GM12878 (cell line): ENCODE results near the gene SYS1. TPM values are rescaled to one million over a fixed set of nuclear protein-coding genes. Genes with fewer than 3 reads are reported as not detected.

Experiments used
- ATAC-seq: fragments of 200-7000 bp; cut with Tn5 transposase; 3 replicates; pipeline ENCODE4 v1.9.1; 2020; ENCODE audit warnings: mild to moderate bottlenecking, moderate library complexity
- BruUV-seq: library from RNA; stranded (reverse); fragments of 400-500 nt; replicated peaks from 2 replicates; lab custom pipeline; 2021; lab: Mats Ljungman, UMichigan
- CTCF ChIA-PET: fragments of 300-600 bp; sonication (Branson Sonifier 250); formaldehyde crosslinking; extraction: SDS; loops from one replicate; lab custom pipeline; 2021; ENCODE audit warnings: inconsistent platforms; lab: Yijun Ruan, JAX
- POLR2A ChIA-PET: fragments of 350-600 bp; formaldehyde crosslinking; extraction: SDS; loops from one replicate; lab custom pipeline; 2021; ENCODE audit warnings: inconsistent platforms; lab: Charles Lee
- RAD21 ChIA-PET: fragments of 300-600 bp; sonication (Branson Sonifier 250); formaldehyde crosslinking; loops from one replicate; lab custom pipeline; 2023; ENCODE audit warnings: antibody characterized with exemption; ENCODE audit not compliant: unreplicated experiment; lab: Charles Lee
- SMC1A ChIA-PET: fragments of 300-600 bp; sonication (Branson Sonifier 250); formaldehyde crosslinking; loops from one replicate; lab custom pipeline; 2023; ENCODE audit not compliant: unreplicated experiment, uncharacterized antibody; lab: Charles Lee
- DNase-seq: peaks from one replicate; pipeline ENCODE4 v3.0.0-alpha.2; 2011; ENCODE audit warnings: low read depth, low spot score
- FAIRE-seq: peaks from 3 replicates; lab custom pipeline; 2011; peaks lifted over from hg19 to GRCh38; lab: Jason Lieb, UNC
- H2AFZ ChIP-seq: 2 replicates; pipeline ENCODE4 v1.6.0; 2011; ENCODE audit warnings: low read depth, low read length, control low read depth; ENCODE audit not compliant: control insufficient read depth
- H3K27ac ChIP-seq: 2 replicates; pipeline ENCODE4 v1.5.1; 2011; ENCODE audit warnings: control low read depth; ENCODE audit not compliant: control insufficient read depth, insufficient read depth
- H3K27me3 ChIP-seq, 2 experiments: replicated peaks in 1 of 2; 2 replicates each; pipeline versions ENCODE4 v1.6.0 to v1.6.1; 2011; ENCODE audit warnings: low read length in 1 of 2; ENCODE audit not compliant: control insufficient read depth in 2 of 2, insufficient read depth in 2 of 2
- H3K36me3 ChIP-seq, 2 experiments: 2 replicates each; pipeline ENCODE4 v1.5.1; 2011; ENCODE audit warnings: low read length in 1 of 2; ENCODE audit not compliant: control insufficient read depth in 2 of 2, insufficient read depth in 2 of 2
- H3K4me1 ChIP-seq: 2 replicates; pipeline ENCODE4 v1.6.1; 2011; ENCODE audit warnings: mild to moderate bottlenecking, low read length, moderate library complexity, mixed read lengths; ENCODE audit not compliant: control insufficient read depth, insufficient read depth
- H3K4me2 ChIP-seq: 2 replicates; pipeline ENCODE4 v1.6.0; 2011; ENCODE audit warnings: control low read depth; ENCODE audit not compliant: control insufficient read depth, insufficient read depth
- H3K4me3 ChIP-seq: fragments of 200-600 bp; sonication (generic); 2 replicates; pipeline ENCODE4 v1.5.1; 2016
- H3K79me2 ChIP-seq: 2 replicates; pipeline ENCODE4 v1.6.0; 2011; ENCODE audit warnings: low read length; ENCODE audit not compliant: control insufficient read depth, insufficient read depth
- H3K9ac ChIP-seq: 2 replicates; pipeline ENCODE4 v1.8.0; 2011; ENCODE audit warnings: low read length, control low read depth, mixed read lengths; ENCODE audit not compliant: control insufficient read depth, insufficient read depth
- H3K9me3 ChIP-seq: replicated peaks from 3 replicates; pipeline ENCODE4 v1.5.1; 2011; ENCODE audit warnings: mild to moderate bottlenecking, low read length; ENCODE audit not compliant: control insufficient read depth, insufficient read depth
- H4K20me1 ChIP-seq: 2 replicates; pipeline ENCODE4 v1.6.0; 2011; ENCODE audit not compliant: control insufficient read depth, insufficient read depth
- ASH2L ChIP-seq: fragments of 300-600, 200-600 bp; sonication (generic); IDR thresholded peaks from 2 replicates; pipeline ENCODE4 v1.6.1; 2017; ENCODE audit warnings: low read depth, mild to moderate bottlenecking, borderline replicate concordance
- CBFB ChIP-seq: IDR thresholded peaks from 2 replicates; pipeline ENCODE4 v1.6.1; 2016; ENCODE audit warnings: antibody characterized with exemption, low read depth
- CHD1 ChIP-seq: IDR thresholded peaks from 2 replicates; pipeline ENCODE4 v1.6.1; 2012; ENCODE audit warnings: low read depth, low read length, improper control_type of control experiment
- HDAC2 ChIP-seq: fragments of 200-600 bp; sonication (generic); IDR thresholded peaks from 2 replicates; pipeline ENCODE4 v1.6.1; 2017
- IKZF2 ChIP-seq, 2 experiments: fragments of 450-650 bp; IDR thresholded peaks; 2 replicates each; pipeline ENCODE4 v1.6.1; 2017; ENCODE audit warnings: mild to moderate bottlenecking in 2 of 2, moderate library complexity in 2 of 2
- JUNB ChIP-seq: IDR thresholded peaks from 2 replicates; pipeline ENCODE4 v1.6.1; 2016; ENCODE audit warnings: antibody characterized with exemption, mild to moderate bottlenecking
- MYB ChIP-seq: fragments of 150-350 bp; IDR thresholded peaks from 2 replicates; pipeline ENCODE4 v1.6.1; 2014; ENCODE audit warnings: mild to moderate bottlenecking, low read depth, low read length, borderline replicate concordance
- NFYB ChIP-seq: IDR thresholded peaks from 2 replicates; pipeline ENCODE4 v1.6.1; 2011; ENCODE audit warnings: low read depth, mild to moderate bottlenecking, low read length, improper control_type of control experiment, moderate library complexity; ENCODE audit not compliant: insufficient read depth
- SMAD1 ChIP-seq: fragments of 450-650 bp; IDR thresholded peaks from 2 replicates; pipeline ENCODE4 v1.6.1; 2018; ENCODE audit warnings: mild to moderate bottlenecking, low read depth; ENCODE audit not compliant: partially characterized antibody
- TCF3 ChIP-seq: IDR thresholded peaks from 2 replicates; pipeline ENCODE4 v1.6.1; 2012; ENCODE audit warnings: low read depth, mild to moderate bottlenecking, low read length, borderline replicate concordance; ENCODE audit not compliant: insufficient read depth
- YBX1 ChIP-seq: fragments of 450-650 bp; IDR thresholded peaks from 2 replicates; pipeline ENCODE4 v1.6.1; 2016; ENCODE audit warnings: antibody characterized with exemption
- WGBS: methylation state at CpG from one replicate; pipeline ENCODE4 v1.1.6; 2016; ENCODE audit warnings: low lambda C conversion rate; ENCODE audit not compliant: insufficient replicate concordance, insufficient coverage; ENCODE audit errors: missing lambda C conversion rate; 5-methylcytosine and 5-hydroxymethylcytosine counted together
- in situ Hi-C: fragments of 300-500 bp; cut with MboI; formaldehyde crosslinking; loops from 9 replicates; pipeline ENCODE4 v1.14.3; 2018; ENCODE audit warnings: mixed read lengths
- intact Hi-C: fragments of 100-400 bp; cut with micrococcal nuclease; formaldehyde crosslinking; loops from one replicate; pipeline ENCODE4 v1.14.2; 2022; ENCODE audit not compliant: unreplicated experiment
- polyA plus RNA-seq, 11 experiments: library from polyadenylated mRNA; depleted of rRNA in 4 of 11; unstranded in 6 of 11; stranded (reverse) in 5 of 11; fragments of >200 nt; fragmentation: Nextera tagmentation in 4 of 11; fragmentation: Illumina TruSeq in 1 of 11; extraction: Ambion mirVana in 4 of 11; extraction: Trizol in 1 of 11; gene quantifications; 1 replicate in 1 of 11; 2 replicates in 10 of 11; pipeline versions ENCODE4 v1.2.1 to v1.2.3, GENCODE V29; 2011 to 2016; ENCODE audit warnings: inconsistent platforms in 2 of 11, missing spikeins in 2 of 11, low read depth in 1 of 11
- total RNA-seq, 4 experiments: library from RNA; depleted of rRNA in 3 of 4; stranded (reverse); fragments of >200 nt in 3 of 4; fragmentation: Illumina TruSeq in 1 of 4; extraction: Trizol in 1 of 4; gene quantifications; 2 replicates each; pipeline versions ENCODE4 v1.2.1 to v1.2.3, GENCODE V29; 2013 to 2021
- TF ChIP-seq, protein P1 (sequence below): IDR thresholded peaks from 2 replicates; pipeline ENCODE4 v1.6.1; 2012; ENCODE audit warnings: low read depth, low read length, improper control_type of control experiment
- TF ChIP-seq, protein P2 (sequence below): fragments of 450-650 bp; IDR thresholded peaks from 2 replicates; pipeline ENCODE4 v1.6.1; 2017; ENCODE audit warnings: borderline replicate concordance

Gene SYS1
- total and polyA plus RNA-seq, 10 of the 15 experiments (the other 5 are each of a cell fraction or from before 2014, with no cell fraction given): 5.1 to 22.6 (median 9.3) TPM

DNA sequence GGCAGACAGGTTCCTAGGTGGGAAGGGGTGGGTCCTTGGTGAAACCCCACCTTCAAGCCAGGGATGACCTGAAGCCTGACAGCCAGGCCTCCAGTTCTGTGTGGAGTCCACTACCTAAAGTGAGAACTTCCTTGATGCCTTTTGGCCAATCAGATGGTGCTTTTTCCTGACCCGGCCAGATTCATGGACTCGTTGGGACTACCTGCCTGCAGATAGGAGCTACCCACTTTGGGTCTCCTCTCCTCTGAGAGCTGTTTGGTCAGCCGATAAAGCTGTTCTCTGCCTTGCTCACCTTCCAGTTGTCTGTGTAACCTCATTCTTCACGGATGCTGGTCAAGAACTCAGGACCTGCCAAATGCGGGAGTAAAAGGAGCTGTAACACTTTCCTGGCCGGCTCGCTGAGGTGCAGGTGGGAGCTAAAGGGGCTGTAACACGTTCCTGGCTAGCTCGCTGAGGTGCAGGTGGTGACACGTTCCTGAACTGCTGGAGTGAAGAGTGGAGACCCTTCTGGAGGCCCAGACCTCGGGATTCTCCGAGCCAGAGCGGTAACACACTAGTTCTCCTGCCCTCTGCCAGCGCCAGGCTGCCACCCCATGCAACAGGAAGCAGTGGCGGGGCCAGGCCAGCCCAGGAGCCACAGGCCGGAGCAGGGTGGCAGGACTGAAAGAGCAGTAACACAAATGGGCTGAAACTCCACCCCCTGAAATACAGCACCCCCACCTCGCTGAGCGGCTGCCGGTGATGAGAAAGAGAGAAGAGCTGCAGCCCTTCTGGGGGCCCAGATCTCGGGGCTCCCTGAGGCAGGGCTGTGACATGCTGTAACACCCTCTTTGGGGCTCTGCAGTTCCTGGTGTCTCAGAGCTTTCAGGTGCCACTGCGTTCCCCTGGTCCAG, 31.5 kb downstream of the SYS1 start (continued):
- TF ChIP-seq, protein P1, sequence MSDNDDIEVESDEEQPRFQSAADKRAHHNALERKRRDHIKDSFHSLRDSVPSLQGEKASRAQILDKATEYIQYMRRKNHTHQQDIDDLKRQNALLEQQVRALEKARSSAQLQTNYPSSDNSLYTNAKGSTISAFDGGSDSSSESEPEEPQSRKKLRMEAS: no peak
- TF ChIP-seq NFYB (no peak), IKZF2 (IDR thresholded peaks at IDR 0.05) (no peak), HDAC2 (no peak), JUNB (no peak)
- TF ChIP-seq, all 136 proteins: peak for 0

DNA sequence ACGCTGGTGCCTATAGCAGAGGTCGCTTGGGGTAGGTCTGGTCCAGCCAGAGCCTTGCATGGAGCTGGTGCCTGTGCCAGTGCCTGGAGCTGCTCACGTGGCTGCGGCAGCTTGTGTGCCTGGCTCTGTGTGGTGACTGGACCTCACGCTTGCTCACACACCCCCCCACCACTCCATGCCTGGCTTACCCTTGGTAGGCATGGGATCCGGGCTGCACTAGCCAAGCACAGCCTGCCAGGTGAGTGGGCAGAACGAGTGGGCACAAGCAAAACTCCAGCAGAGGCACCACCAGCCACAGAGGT, 32.1 kb downstream of the SYS1 start:
- H4K20me1 ChIP-seq: no peaks in the 10 kb centered on the region
- intact Hi-C loops (no loop called here), in situ Hi-C loops (no loop called here)
- ATAC-seq (no peak), FAIRE-seq (no peak), DNase-seq (no peak)
- no peak overlapping the region for H3K4me3 ChIP-seq
- no peaks in the 10 kb centered on the region; a peak in 1 of 4 replicates for H3K36me3 ChIP-seq
- H3K79me2 ChIP-seq: no peaks in the 10 kb centered on the region
- ChIA-PET POLR2A (interaction anchor here (1.2 kb wide), 1 partner anchor 8 kb away, joined by 3 read pairs; no protein-coding TSS in a partner anchor), CTCF (interaction anchor here (0.6 to 0.9 kb wide), 2 partner anchors 21 to 39 kb away, joined by 3 read pairs; no protein-coding TSS in a partner anchor), SMC1A (no interaction called here), RAD21 (no interaction called here)
- no peaks in the 10 kb centered on the region for H3K27me3 ChIP-seq
- no TSS peak for BruUV-seq
- H3K9ac ChIP-seq: no peak overlapping the region
- H3K4me1 ChIP-seq: no peaks in the 10 kb centered on the region
- WGBS: 56% methylated on average over 7 of the region's 7 CpGs
- H2AFZ ChIP-seq: no peak overlapping the region
- peaks cover 5% of the 10 kb centered on the region; the same call in 2 of the 3 replicates for H3K9me3 ChIP-seq
- no peak overlapping the region for H3K27ac ChIP-seq
- H3K4me2 ChIP-seq: no peak overlapping the region
- no peak for TF ChIP-seq SMAD1
- TF ChIP-seq YBX1: no peak
- TF ChIP-seq, protein P2, sequence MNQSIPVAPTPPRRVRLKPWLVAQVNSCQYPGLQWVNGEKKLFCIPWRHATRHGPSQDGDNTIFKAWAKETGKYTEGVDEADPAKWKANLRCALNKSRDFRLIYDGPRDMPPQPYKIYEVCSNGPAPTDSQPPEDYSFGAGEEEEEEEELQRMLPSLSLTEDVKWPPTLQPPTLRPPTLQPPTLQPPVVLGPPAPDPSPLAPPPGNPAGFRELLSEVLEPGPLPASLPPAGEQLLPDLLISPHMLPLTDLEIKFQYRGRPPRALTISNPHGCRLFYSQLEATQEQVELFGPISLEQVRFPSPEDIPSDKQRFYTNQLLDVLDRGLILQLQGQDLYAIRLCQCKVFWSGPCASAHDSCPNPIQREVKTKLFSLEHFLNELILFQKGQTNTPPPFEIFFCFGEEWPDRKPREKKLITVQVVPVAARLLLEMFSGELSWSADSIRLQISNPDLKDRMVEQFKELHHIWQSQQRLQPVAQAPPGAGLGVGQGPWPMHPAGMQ: no peak
- no peak for TF ChIP-seq CBFB
- no peak for TF ChIP-seq MYB
- TF ChIP-seq TCF3: no peak
- TF ChIP-seq ASH2L: no peak
- no peak for TF ChIP-seq CHD1
